Stimulated activated CD8-positive, alpha-beta memory T cell treated with anti-CD3 and anti-CD28 coated beads, Interleukin-15, amount 100 ng/mL, for 4 hours (primary cell): ENCODE measurements around the gene STT3A.

ENCODE experiments used
- DNase-seq, 2 donors: peaks; one replicate each; pipeline ENCODE4 v3.0.0-alpha.2; 2020; ENCODE audit warnings: low read depth in 2 of 2

Gene STT3A

GRCh38 chr11:125663910-125664309 lies 71.3 kb downstream of the STT3A start:
- no peak for DNase-seq

GRCh38 chr11:125667151-125667550 lies 74.5 kb downstream of the STT3A start:
- no peak for DNase-seq

GRCh38 chr11:125670172-125670571 lies 77.5 kb downstream of the STT3A start:
- DNase-seq, result no peak

GRCh38 chr11:125671561-125671960 lies 78.9 kb downstream of the STT3A start:
- no peak for DNase-seq
